Esophagus muscularis mucosa (tissue), 4 donors: ENCODE results near the gene CASS4. TPM values are rescaled to one million over a fixed set of nuclear protein-coding genes. Genes with fewer than 3 reads are reported as not detected.

Experiments
- DNase-seq: peaks from one replicate; pipeline ENCODE4 v3.0.0-alpha.2; 2017; ENCODE audit errors: extremely low spot score
- H3K27ac ChIP-seq, 4 donors: fragments of 200-600 bp; sonication (generic); replicated peaks in 1 of 4; 1 replicate in 3 of 4; 2 replicates in 1 of 4; pipeline ENCODE4 v1.5.1; 2016 to 2019; ENCODE audit warnings: mild to moderate bottlenecking in 1 of 4
- H3K27me3 ChIP-seq, 4 donors: fragments of 200-600 bp; sonication (generic); one replicate each; pipeline versions ENCODE4 v1.5.1 to v1.6.0; 2016 to 2019
- H3K36me3 ChIP-seq, 4 donors: fragments of 200-600 bp; sonication (generic); one replicate each; pipeline ENCODE4 v1.5.1; 2016 to 2019
- H3K4me1 ChIP-seq, 4 donors: fragments of 200-600 bp; sonication (generic); one replicate each; pipeline ENCODE4 v1.5.1; 2016 to 2019
- H3K4me3 ChIP-seq, 4 donors: fragments of 200-600 bp; sonication (generic); 1 replicate in 2 of 4; 2 replicates in 2 of 4; pipeline ENCODE4 v1.5.1; 2016 to 2019; ENCODE audit warnings: mild to moderate bottlenecking in 4 of 4, moderate library complexity in 1 of 4
- H3K9me3 ChIP-seq, 4 donors: fragments of 200-600 bp; sonication (generic); 1 replicate in 3 of 4; 2 replicates in 1 of 4; pipeline ENCODE4 v1.5.1; 2016 to 2019
- CTCF ChIP-seq, 3 experiments: fragments of 200-600 bp in 2 of 3; fragments of 450-650 bp in 1 of 3; sonication (generic) in 2 of 3; IDR thresholded peaks; one replicate each; pipeline ENCODE4 v1.5.1; 2017 to 2019; ENCODE audit warnings: antibody characterized with exemption in 3 of 3, mild to moderate bottlenecking in 2 of 3, moderate library complexity in 1 of 3
- EP300 ChIP-seq: sonication (generic); formaldehyde crosslinking; IDR thresholded peaks from one replicate; pipeline ENCODE4 v1.6.1; 2017; ENCODE audit warnings: antibody characterized with exemption
- POLR2A ChIP-seq: fragments of 450-650 bp; IDR thresholded peaks from one replicate; pipeline ENCODE4 v1.6.1; 2017; ENCODE audit warnings: antibody characterized with exemption, moderate library complexity, mild to moderate bottlenecking, low read depth
- POLR2AphosphoS5 ChIP-seq, 2 donors: sonication (generic); formaldehyde crosslinking; IDR thresholded peaks; one replicate each; pipeline ENCODE4 v1.6.1; 2017; ENCODE audit warnings: antibody characterized with exemption in 2 of 2
- WGBS: methylation state at CpG from one replicate; pipeline ENCODE4 v1.1.5; 2018; 5-methylcytosine and 5-hydroxymethylcytosine counted together
- intact Hi-C: fragments of 100-400 bp; cut with DNase I; formaldehyde crosslinking; loops from one replicate; pipeline ENCODE4 v1.15.1; 2023
- total RNA-seq, 4 donors: library from RNA; depleted of rRNA; stranded (reverse); fragments of >200 nt; gene quantifications; one replicate each; pipeline versions ENCODE4 v1.1.0 to v1.2.1, GENCODE V29; 2016

The CASS4 gene
- total RNA-seq, 4 donors from 2014 or later: 3.1 to 8.1 (median 5.4) TPM

DNA sequence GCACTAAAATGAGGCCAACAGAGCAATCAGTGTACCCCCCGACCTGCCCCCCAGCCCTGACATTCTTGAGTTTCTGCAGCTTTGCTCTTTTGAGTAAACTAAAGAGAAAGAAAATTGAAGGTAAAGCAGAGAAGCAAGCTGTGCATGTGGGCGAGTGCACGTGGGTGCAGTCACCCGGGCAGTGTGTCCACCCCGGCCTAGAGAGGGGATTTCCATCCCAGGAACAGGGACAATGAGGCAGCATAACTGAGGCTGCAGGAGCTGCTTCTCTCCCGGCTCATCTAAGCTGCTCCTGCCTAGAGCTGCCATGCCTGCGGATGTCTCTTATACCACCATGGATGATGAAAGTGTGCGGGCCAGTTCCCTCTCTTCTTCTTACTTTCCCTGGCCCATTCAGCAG, 16.8 kb downstream of the CASS4 start:
- H3K4me3 ChIP-seq: no peak overlapping the region
- no peaks in the 10 kb centered on the region for H3K36me3 ChIP-seq
- no peaks in the 10 kb centered on the region for H3K27me3 ChIP-seq
- intact Hi-C loops: no loop called here
- H3K27ac ChIP-seq: peak overlapping the region in 3 of 4 donors; percentile 6 to 46 (median 14)
- no peak for TF ChIP-seq POLR2AphosphoS5 (IDR thresholded peaks at IDR 0.05)
- TF ChIP-seq POLR2A: no peak
- no peak for TF ChIP-seq EP300
- no peak for TF ChIP-seq CTCF (IDR thresholded peaks at IDR 0.05)
- 58% methylated on average over 8 of the region's 8 CpGs for WGBS
- peaks cover 6 to 44% (median 37%) of the 10 kb centered on the region in 4 donors for H3K4me1 ChIP-seq
- H3K9me3 ChIP-seq: no peaks in the 10 kb centered on the region
- no peak for DNase-seq

GRCh38 chr20:56429502-56429901, 17.4 kb downstream of the CASS4 start:
- DNase-seq: no peak
- Histone ChIP-seq H3K36me3 (no peaks in the 10 kb centered on the region), H3K4me1 (peaks cover 6 to 50% (median 41%) of the 10 kb centered on the region in 4 donors), H3K9me3 (no peaks in the 10 kb centered on the region), H3K27me3 (no peaks in the 10 kb centered on the region), H3K27ac (peak overlapping the region; percentile 6 to 46 (median 18)), H3K4me3 (no peak overlapping the region)
- TF ChIP-seq POLR2A (no peak), EP300 (no peak), POLR2AphosphoS5 (IDR thresholded peaks at IDR 0.05) (no peak), CTCF (IDR thresholded peaks at IDR 0.05) (no peak)
- 50% methylated on average over 6 of the region's 6 CpGs for WGBS
- intact Hi-C loops: no loop called here

DNA sequence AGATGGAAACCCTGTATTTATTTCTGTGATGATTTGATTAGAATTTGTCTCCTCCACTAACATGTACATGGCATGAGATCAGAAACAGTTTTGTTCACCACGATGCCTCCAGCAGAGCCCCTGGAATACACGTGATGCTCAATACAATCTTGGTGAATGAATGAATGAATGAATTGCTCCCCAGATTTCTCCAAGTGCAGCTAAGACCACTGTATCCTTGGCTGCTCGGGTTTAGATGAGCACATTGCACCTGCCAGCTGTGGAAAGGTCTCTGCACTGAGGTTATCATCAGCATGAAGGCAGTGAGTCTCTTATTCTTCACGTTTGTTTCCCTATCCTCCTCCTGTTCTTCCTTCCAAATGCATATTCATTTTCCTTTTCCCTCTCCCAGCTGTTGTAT, 17.9 kb downstream of the CASS4 start:
- Histone ChIP-seq H3K4me1 (peaks cover 6 to 50% (median 42%) of the 10 kb centered on the region in 4 donors), H3K27me3 (no peaks in the 10 kb centered on the region), H3K4me3 (no peak overlapping the region), H3K27ac (peak overlapping the region; percentile 5 to 46 (median 18)), H3K9me3 (no peaks in the 10 kb centered on the region), H3K36me3 (no peaks in the 10 kb centered on the region)
- 30% methylated on average over 4 of the region's 4 CpGs for WGBS
- no peak for TF ChIP-seq EP300
- TF ChIP-seq CTCF (IDR thresholded peaks at IDR 0.05): no peak
- no peak for TF ChIP-seq POLR2AphosphoS5 (IDR thresholded peaks at IDR 0.05)
- TF ChIP-seq POLR2A: no peak
- intact Hi-C loops: no loop called here
- no peak for DNase-seq

GRCh38 chr20:56430461-56430860, 18.4 kb downstream of the CASS4 start:
- H3K4me1 ChIP-seq: peaks cover 6 to 52% (median 43%) of the 10 kb centered on the region in 4 donors
- intact Hi-C loops: no loop called here
- no peak for TF ChIP-seq POLR2AphosphoS5 (IDR thresholded peaks at IDR 0.05)
- TF ChIP-seq POLR2A: no peak
- DNase-seq: no peak
- peak overlapping the region; percentile 5 to 46 (median 18) for H3K27ac ChIP-seq
- H3K4me3 ChIP-seq: no peak overlapping the region
- no peaks in the 10 kb centered on the region for H3K9me3 ChIP-seq
- H3K27me3 ChIP-seq: no peaks in the 10 kb centered on the region
- 42% methylated on average over 4 of the region's 4 CpGs for WGBS
- H3K36me3 ChIP-seq: no peaks in the 10 kb centered on the region

DNA sequence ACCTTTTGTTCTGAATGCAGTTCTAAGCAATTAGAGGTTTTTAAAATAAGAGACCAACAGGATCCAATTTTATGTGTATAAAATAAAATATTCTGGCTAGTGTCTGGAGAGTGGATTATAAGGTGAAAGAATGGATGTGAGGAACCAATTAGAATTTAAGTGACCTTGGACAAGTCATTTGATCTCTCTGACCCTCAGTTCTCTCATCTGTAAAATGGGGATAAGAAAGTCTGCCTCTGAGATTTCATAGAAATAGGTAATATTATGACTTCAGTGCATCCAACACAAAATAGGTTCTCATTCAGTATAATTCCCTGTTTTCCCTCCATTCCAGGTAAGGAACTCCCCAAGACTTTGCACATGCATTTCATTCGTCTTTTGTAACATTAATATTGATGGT, 18.9 kb downstream of the CASS4 start:
- TF ChIP-seq EP300 (no peak), POLR2AphosphoS5 (IDR thresholded peaks at IDR 0.05) (no peak), CTCF (IDR thresholded peaks at IDR 0.05) (no peak), POLR2A (no peak)
- H3K4me1 ChIP-seq: peaks cover 6 to 52% (median 43%) of the 10 kb centered on the region in 4 donors
- no peaks in the 10 kb centered on the region for H3K9me3 ChIP-seq
- H3K27ac ChIP-seq: peak overlapping the region in 2 of 4 donors; percentile 14 to 46
- no peak overlapping the region for H3K4me3 ChIP-seq
- no peaks in the 10 kb centered on the region for H3K27me3 ChIP-seq
- 81% methylated on average over 1 of the region's 1 CpG for WGBS
- intact Hi-C loops: no loop called here
- no peak for DNase-seq
- H3K36me3 ChIP-seq: no peaks in the 10 kb centered on the region
